Activated naive CD4-positive, alpha-beta T cell treated with anti-CD3 and anti-CD28 coated beads, Interleukin-2, amount 10 ng/mL, durations not matched to agents 7 days and 5 days (primary cell): ENCODE results near the gene P2RY14.

Source experiments
- CTCF ChIA-PET: fragments of 350-600 bp; sonication (Branson Sonifier 250); formaldehyde crosslinking; loops from one replicate; lab custom pipeline; 2021; ENCODE audit warnings: antibody characterized with exemption; lab: Charles Lee
- DNase-seq: peaks from one replicate; pipeline ENCODE4 v3.0.0-alpha.2; 2020
- H3K27ac Mint-ChIP-seq: one replicate; pipeline ENCODE4 v1.8.0; 2021; ENCODE audit warnings: mild to moderate bottlenecking, moderate library complexity, mixed read lengths
- H3K27me3 Mint-ChIP-seq: one replicate; pipeline ENCODE4 v1.8.0; 2021; ENCODE audit warnings: mild to moderate bottlenecking, mixed read lengths
- H3K36me3 Mint-ChIP-seq: one replicate; pipeline ENCODE4 v1.8.0; 2021; ENCODE audit warnings: mixed read lengths
- H3K4me1 Mint-ChIP-seq: one replicate; pipeline ENCODE4 v1.8.0; 2021; ENCODE audit warnings: mixed read lengths
- H3K4me3 Mint-ChIP-seq: one replicate; pipeline ENCODE4 v1.8.0; 2021; ENCODE audit warnings: mild to moderate bottlenecking, moderate library complexity, mixed read lengths
- H3K9me3 Mint-ChIP-seq: one replicate; pipeline ENCODE4 v1.8.0; 2021; ENCODE audit warnings: mixed read lengths

The P2RY14 gene

DNA sequence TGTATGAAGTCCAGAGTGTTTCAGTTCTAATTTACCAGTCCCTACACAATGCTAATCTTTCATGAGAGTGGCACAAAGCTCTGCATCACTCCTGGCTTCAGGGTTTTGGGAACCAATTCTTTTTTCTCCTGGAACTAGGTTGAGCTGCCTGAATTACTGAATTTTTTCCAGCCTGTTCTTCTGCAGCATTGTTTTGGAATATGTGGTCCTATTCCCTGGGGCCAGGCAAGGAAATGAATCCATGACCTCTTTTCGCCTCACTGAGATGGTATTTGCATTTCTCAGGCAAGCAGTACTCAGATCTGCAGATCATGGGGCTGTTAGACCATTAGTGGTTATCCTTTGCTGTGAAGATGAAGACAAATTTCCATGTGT, 49.7 kb downstream of the P2RY14 start:
- Mint-ChIP-seq H3K9me3 (no peaks in the 10 kb centered on the region), H3K27ac (peak overlapping the region; percentile 83), H3K4me1 (peaks cover 73% of the 10 kb centered on the region), H3K4me3 (no peak overlapping the region), H3K36me3 (peaks cover 1% of the 10 kb centered on the region), H3K27me3 (peaks cover 4% of the 10 kb centered on the region)
- DNase-seq: no peak
- CTCF ChIA-PET: interaction anchor here (0.7 to 9.8 kb wide), 30 partner anchors 11 to 609 kb away, joined by 3 to 201 read pairs (median 8); partner anchors contain the start of genes GPR171, GPR87, P2RY13 and P2RY14

DNA sequence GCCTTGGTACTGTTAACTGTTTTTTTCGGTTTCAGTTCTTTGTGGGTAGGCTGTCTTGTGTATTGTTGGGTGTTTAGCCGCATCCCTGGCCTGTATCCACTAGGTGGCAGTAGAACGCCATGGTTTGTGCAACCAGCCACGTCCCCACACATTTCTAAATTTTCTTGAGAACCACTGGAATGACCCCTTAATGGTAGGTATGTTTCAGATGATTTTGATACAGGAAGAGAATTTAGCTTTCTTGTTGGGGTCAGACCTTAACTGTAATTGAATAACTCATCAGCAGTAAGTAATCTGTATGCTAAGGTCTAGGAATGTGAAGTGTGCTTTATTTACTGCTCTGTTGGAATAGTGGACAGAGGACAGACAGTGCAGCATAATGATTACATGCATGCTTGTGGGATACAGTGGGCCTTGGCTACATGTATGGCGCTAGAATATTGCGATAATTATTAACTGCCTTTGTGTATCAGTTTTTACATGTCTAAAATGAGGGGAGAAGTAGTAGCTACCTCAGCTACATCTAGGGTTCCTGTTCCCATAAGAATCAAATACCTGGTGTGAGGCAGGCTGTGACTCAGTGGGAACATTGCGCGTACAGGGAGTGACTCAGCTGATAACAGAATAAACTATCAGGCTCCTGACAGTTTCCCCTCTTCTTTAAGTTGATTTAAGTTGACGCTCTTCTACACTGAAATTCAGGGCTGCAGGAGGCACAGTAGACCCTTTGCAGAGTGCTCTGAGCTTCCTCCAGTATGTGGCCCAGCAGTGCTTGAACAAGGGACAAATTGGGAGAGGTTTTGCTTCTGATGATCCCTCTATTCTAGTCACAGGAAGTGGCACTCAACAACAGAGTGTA, 50.3 kb downstream of the P2RY14 start:
- CTCF ChIA-PET: interaction anchor here (0.6 to 9.8 kb wide), 35 partner anchors 10 to 693 kb away, joined by 3 to 201 read pairs (median 6); partner anchors contain the start of genes GPR171, GPR87, P2RY13 and P2RY14
- Mint-ChIP-seq H3K36me3 (peaks cover 1% of the 10 kb centered on the region), H3K9me3 (no peaks in the 10 kb centered on the region), H3K4me1 (peaks cover 73% of the 10 kb centered on the region), H3K27ac (peak overlapping the region; percentile 83), H3K4me3 (no peak overlapping the region), H3K27me3 (peaks cover 2% of the 10 kb centered on the region)
- DNase-seq: peak; percentile 88

DNA sequence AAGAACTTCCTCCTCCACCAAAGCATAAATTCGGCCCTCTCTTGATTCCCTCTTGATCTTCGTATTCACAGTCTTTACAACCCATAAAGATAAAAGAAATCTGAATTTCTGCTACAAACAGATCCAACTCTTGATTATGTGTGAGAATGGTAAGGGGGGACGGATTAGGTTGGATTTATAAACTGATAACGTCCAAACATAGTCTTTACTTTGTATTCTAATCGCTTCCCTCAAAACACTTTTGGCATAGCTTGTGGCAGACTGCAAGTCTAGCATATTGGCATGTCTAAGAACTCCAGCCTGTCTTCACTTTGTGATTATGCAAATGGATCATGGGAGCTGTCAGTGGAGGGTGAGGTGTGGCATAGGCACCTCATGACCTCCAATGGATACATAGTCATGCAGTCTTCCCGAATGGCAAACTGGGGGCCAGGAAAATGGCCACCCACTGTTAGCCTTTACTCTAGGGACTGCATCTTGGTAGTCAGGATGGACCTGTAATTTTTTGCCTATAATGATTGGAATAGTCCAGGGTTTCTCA, 51.0 kb downstream of the P2RY14 start:
- Mint-ChIP-seq H3K36me3 (peaks cover 8% of the 10 kb centered on the region), H3K4me3 (no peak overlapping the region), H3K27ac (peak overlapping the region; percentile 79), H3K27me3 (no peaks in the 10 kb centered on the region), H3K9me3 (peaks cover 6% of the 10 kb centered on the region), H3K4me1 (peaks cover 73% of the 10 kb centered on the region)
- CTCF ChIA-PET: interaction anchor here (0.8 to 9.8 kb wide), 26 partner anchors 10 to 610 kb away, joined by 3 to 201 read pairs (median 8); partner anchors contain the start of genes GPR171, GPR87, P2RY13 and P2RY14
- DNase-seq: no peak

DNA sequence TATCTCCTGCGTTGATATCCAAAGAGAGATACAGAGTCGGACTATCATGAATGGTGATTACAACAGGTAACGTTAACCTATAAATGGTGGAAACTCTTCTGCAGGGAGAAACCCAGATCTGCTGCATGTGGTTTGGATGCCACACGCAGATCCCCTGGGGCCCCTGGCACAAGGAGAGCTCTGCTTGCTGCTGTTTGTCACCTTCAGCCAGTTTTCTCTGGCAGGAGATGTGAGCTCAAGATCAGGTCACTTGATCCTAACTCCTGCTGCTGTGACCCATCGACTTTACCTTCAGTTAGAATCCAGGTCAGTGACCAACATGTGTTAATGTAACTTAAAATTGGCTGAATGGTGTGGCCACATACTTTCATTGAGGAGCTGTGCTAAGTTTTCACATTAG, 51.5 kb downstream of the P2RY14 start:
- no peak overlapping the region for H3K4me3 Mint-ChIP-seq
- peaks cover 11% of the 10 kb centered on the region for H3K9me3 Mint-ChIP-seq
- CTCF ChIA-PET: interaction anchor here (1.0 to 9.8 kb wide), 19 partner anchors 9 to 611 kb away, joined by 3 to 201 read pairs (median 10); partner anchors contain the start of genes GPR171, P2RY13 and P2RY14
- H3K27ac Mint-ChIP-seq: peak overlapping the region; percentile 79
- H3K4me1 Mint-ChIP-seq: peaks cover 69% of the 10 kb centered on the region
- DNase-seq: no peak
- no peaks in the 10 kb centered on the region for H3K27me3 Mint-ChIP-seq
- peaks cover 13% of the 10 kb centered on the region for H3K36me3 Mint-ChIP-seq

DNA sequence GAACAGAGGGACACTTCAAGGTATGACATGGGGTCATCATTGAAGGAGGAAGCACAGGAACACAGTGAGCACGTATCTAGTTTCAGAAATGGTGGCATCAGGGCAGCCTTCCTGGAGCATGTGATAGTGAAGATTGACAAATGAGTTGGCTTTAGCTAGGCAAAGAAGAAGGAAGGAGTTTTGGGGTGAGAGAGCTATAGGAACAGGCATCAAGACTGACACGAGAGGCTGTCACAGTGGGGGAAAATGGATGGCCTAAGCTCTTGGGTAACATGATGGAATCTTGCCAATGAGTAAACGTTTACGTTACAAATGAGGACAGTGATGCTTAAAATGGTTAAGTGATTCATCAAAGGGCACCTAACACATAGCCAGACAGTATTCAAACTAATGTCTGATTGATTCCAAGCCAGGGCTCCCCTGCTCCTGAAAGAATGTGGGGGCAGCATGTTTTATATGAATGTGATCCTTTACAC, 52.2 kb downstream of the P2RY14 start:
- Mint-ChIP-seq H3K27ac (peak overlapping the region; percentile 75), H3K4me3 (no peak overlapping the region), H3K9me3 (peaks cover 16% of the 10 kb centered on the region), H3K36me3 (peaks cover 17% of the 10 kb centered on the region), H3K4me1 (peaks cover 63% of the 10 kb centered on the region), H3K27me3 (no peaks in the 10 kb centered on the region)
- DNase-seq: no peak
- CTCF ChIA-PET: interaction anchor here (1.3 to 9.8 kb wide), 9 partner anchors 9 to 612 kb away, joined by 4 to 201 read pairs (median 26); partner anchors contain the start of gene P2RY14

DNA sequence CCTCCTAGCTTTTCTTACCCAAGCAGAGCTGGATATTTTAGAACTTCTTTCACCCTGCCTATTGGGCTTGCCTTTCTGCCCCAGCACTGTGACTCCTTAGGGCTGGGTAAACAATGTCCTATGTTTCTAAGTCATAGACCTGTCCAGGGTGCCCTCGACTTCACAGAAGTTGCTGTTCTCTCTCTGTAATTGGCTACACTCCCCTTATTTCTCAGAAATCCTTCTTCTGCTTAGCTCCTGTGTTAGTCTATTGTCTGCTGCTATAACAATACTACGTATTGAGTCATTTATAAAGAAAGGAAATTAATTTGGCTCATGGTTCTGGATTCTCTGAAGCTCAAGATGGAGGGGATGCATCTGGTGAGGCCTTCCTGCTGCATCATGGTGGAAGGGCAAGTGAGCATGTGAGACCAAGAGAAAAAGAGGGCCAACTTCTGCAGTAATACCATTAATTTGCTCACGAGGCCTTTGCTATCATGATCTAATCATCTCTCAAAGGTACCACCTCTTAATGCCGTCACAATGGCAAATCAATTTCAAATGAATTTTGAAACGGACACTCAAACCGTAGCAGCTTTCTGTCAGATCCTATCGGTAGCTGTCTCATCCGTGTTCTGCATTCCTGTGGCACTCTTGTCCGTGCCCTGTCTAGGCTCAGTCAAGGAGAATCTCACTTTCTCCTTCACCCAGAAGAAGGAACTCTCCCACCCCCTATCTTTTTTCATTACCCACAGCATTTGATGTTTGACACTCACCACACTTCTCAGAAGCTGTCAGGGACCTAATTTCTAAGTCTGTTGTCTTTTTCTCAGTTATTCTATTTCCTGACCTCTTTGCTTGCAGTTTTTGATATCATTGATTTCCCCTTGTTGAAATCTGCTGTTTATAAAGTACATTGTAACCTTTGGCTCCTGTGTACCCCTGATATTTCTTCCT, 53.0 kb downstream of the P2RY14 start:
- peaks cover 55% of the 10 kb centered on the region for H3K4me1 Mint-ChIP-seq
- DNase-seq: no peak
- CTCF ChIA-PET: interaction anchor here (1.1 to 9.8 kb wide), 7 partner anchors 8 to 79 kb away, joined by 3 to 201 read pairs (median 26); partner anchors contain the start of gene P2RY14
- no peaks in the 10 kb centered on the region for H3K27me3 Mint-ChIP-seq
- H3K4me3 Mint-ChIP-seq: no peak overlapping the region
- H3K36me3 Mint-ChIP-seq: peaks cover 24% of the 10 kb centered on the region
- peaks cover 23% of the 10 kb centered on the region for H3K9me3 Mint-ChIP-seq
- peak overlapping the region; percentile 75 for H3K27ac Mint-ChIP-seq

DNA sequence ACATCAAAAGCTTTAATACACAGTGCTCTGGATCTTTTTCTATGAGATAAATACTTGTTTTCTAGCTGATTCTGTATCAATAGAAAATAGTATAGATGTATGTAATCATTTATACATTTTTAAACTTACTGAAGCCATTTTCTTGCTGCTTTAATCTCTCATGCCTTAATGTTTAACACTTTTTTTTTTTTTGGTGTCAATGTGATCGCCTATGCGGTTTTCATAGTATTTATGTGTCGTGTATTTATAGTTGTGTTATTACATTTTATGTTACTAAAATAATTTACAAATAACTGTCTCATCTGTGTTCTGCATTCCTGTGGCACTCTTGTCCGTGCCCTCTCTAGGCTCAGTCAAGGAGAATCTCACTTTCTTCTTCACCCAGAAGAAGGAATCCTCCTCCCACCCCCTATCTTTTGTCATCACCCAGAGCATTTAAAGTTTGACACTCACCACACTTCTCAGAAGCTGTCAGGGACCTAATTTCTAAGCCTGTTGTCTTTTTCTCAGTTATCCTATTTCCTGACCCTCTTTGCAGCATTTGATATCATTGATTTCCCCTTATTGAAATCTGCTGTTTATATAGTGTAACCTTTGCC, 54.0 kb downstream of the P2RY14 start:
- CTCF ChIA-PET: interaction anchor here (0.6 to 9.8 kb wide), 7 partner anchors 14 to 1224 kb away, joined by 3 to 201 read pairs (median 8); partner anchors contain the start of gene P2RY14
- H3K27me3 Mint-ChIP-seq: no peaks in the 10 kb centered on the region
- H3K4me3 Mint-ChIP-seq: no peak overlapping the region
- no peak for DNase-seq
- H3K4me1 Mint-ChIP-seq: peaks cover 47% of the 10 kb centered on the region
- no peak overlapping the region for H3K27ac Mint-ChIP-seq
- peaks cover 23% of the 10 kb centered on the region for H3K9me3 Mint-ChIP-seq
- H3K36me3 Mint-ChIP-seq: peaks cover 24% of the 10 kb centered on the region

DNA sequence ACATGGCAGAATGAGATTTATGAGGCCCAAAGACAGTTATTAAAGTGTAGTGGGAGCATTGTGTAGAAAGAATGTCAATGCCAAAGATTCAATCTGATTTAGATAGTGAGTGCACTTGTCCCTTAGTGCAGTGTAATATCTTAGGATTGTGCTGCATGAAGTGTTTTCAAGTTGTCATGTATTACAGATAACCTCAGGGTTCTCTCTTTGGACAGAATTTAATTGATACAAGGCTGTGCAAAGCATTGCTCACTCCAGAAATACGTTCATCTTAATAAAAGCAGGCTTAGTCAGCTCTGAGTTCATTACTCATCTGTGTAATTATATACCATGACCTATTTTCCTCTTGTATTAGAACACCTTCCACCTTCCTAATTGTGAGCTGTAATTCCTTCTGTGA, 59.3 kb downstream of the P2RY14 start:
- Mint-ChIP-seq H3K4me3 (no peak overlapping the region), H3K9me3 (peaks cover 23% of the 10 kb centered on the region), H3K27ac (no peak overlapping the region), H3K36me3 (peaks cover 23% of the 10 kb centered on the region), H3K27me3 (peaks cover 5% of the 10 kb centered on the region), H3K4me1 (no peaks in the 10 kb centered on the region)
- CTCF ChIA-PET: interaction anchor here (1.0 to 5.6 kb wide), 3 partner anchors 8 to 52 kb away, joined by 6 to 32 read pairs (median 7); no protein-coding TSS in a partner anchor
- no peak for DNase-seq

DNA sequence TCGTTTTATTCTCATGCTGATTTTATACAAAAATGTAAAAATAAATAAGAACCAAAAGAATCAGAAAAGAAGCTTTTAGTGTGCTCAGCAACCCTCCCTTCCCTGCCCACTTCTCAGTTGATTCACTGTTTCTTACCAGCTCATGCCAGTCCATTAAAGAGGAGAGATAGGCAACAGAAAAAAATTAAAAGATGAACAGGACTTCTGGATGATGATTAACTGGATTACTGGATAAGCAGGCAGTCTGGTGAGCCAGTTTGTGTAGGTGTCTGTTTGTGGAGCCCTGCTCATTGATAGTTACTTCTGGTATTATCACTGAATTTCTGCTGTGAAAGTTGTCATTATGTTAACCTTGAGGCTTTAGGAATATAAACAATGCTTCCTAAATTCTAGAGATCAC, 60.2 kb downstream of the P2RY14 start:
- H3K36me3 Mint-ChIP-seq: peaks cover 23% of the 10 kb centered on the region
- H3K27me3 Mint-ChIP-seq: peaks cover 6% of the 10 kb centered on the region
- DNase-seq: no peak
- no peak overlapping the region for H3K27ac Mint-ChIP-seq
- CTCF ChIA-PET: interaction anchor here (0.6 to 5.6 kb wide), 5 partner anchors 9 to 61 kb away, joined by 3 to 32 read pairs (median 5); partner anchors contain the start of gene GPR171
- no peaks in the 10 kb centered on the region for H3K4me1 Mint-ChIP-seq
- H3K9me3 Mint-ChIP-seq: peaks cover 23% of the 10 kb centered on the region
- H3K4me3 Mint-ChIP-seq: no peak overlapping the region

DNA sequence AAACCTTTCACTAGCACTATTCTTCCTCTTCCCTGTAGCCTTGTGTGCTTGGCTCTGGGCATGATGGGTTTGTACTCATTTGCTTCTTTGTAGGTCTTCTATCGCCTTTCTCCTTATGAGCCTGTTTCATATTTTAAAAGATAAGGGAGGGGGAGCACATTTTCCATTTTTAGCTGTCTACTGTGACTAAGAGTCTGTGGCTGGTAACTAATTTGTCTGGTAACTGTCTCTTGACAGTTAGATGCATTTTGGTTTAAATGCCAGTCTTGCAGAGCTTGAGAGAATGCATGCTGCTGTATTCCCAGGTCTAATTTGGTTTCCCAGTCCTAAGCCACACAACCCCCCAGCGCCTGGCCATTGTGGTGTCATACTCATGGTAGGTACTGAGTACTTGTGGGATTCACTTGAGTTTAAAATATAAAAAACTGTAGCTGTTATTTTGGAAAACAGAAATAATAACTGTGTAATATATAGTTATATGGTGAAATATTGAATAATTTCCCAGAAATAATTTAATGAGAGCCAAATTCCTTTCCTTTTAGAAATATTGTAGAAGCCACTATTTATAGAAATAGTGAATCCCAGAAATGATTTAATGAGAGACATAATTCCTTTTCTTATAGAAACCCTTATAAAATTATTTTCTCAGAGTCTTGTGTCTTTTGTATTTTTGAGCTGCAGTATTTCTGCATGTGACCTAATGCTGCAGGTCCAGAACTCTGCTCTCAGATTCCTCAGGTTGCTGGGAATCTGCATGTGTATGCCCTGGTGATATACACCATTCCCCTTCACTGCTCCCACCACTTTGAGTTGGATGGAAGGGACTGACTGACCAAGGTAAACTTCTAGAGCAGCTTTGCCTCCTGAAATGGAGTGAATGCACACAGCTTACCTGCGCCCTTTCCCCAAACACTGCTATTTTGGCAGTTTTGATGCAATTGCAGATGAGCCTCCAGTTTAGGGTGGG, 61.4 kb downstream of the P2RY14 start:
- peaks cover 6% of the 10 kb centered on the region for H3K27me3 Mint-ChIP-seq
- H3K27ac Mint-ChIP-seq: no peak overlapping the region
- peaks cover 13% of the 10 kb centered on the region for H3K9me3 Mint-ChIP-seq
- DNase-seq: no peak
- CTCF ChIA-PET: interaction anchor here (0.6 to 5.6 kb wide), 6 partner anchors 11 to 88 kb away, joined by 3 to 32 read pairs (median 4); no protein-coding TSS in a partner anchor
- H3K4me3 Mint-ChIP-seq: no peak overlapping the region
- no peaks in the 10 kb centered on the region for H3K4me1 Mint-ChIP-seq
- peaks cover 12% of the 10 kb centered on the region for H3K36me3 Mint-ChIP-seq

DNA sequence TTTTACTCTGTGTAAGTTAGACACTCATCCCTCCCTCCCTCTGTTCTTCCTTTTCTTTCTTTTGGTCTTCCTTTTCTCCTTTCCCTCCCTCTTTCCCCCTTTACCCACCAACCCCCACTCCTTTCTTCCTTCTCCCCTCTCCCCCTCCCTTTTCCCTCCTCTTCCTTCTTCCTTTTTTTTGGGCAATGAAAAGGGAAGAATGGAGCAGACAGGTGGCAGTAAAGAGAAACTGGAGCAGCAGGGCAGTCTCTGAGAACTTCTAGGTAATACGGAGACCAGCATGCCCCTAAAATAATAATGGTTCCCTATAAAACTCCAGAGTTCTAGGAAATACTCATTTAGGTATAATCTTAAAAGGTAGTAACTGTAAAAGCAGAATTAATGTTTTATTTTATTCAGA, 63.9 kb downstream of the P2RY14 start:
- Mint-ChIP-seq H3K9me3 (no peaks in the 10 kb centered on the region), H3K27ac (no peak overlapping the region), H3K4me1 (peaks cover 24% of the 10 kb centered on the region), H3K27me3 (peaks cover 6% of the 10 kb centered on the region), H3K4me3 (no peak overlapping the region), H3K36me3 (peaks cover 2% of the 10 kb centered on the region)
- no peak for DNase-seq
- CTCF ChIA-PET: interaction anchor here (1.6 kb wide), 1 partner anchor 12 kb away, joined by 4 read pairs; no protein-coding TSS in a partner anchor

DNA sequence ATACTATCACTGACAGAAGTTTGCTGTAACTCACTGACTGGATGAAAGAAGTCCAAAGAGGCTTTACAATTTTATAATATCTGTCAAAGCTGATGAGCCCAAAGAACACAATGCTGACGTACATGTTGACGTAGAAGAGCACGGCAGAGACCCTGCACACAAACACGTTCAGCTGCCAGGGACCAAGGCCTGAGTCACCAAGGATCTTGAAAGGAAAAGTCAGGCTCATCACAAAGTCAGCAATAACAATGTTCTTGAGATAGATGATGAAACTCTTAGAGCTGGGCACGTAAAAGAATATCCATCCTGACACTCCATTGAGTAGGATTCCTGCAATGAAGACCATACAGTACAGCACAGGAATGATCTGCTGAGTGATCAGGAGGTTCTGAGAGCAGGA, 64.5 kb downstream of the P2RY14 start:
- H3K36me3 Mint-ChIP-seq: peaks cover 2% of the 10 kb centered on the region
- no peaks in the 10 kb centered on the region for H3K9me3 Mint-ChIP-seq
- CTCF ChIA-PET: interaction anchor here (1.6 kb wide), 1 partner anchor 12 kb away, joined by 4 read pairs; no protein-coding TSS in a partner anchor
- no peak overlapping the region for H3K27ac Mint-ChIP-seq
- peaks cover 6% of the 10 kb centered on the region for H3K27me3 Mint-ChIP-seq
- no peak for DNase-seq
- peaks cover 29% of the 10 kb centered on the region for H3K4me1 Mint-ChIP-seq
- no peak overlapping the region for H3K4me3 Mint-ChIP-seq
